GM23338 (cell line): ENCODE data around the gene USP20. TPM values are rescaled to one million over a fixed set of nuclear protein-coding genes. Genes with fewer than 3 reads are reported as not detected.

Source experiments
- ATAC-seq: fragments of 200-7000 bp; cut with Tn5 transposase; 3 replicates; pipeline ENCODE4 v1.9.1; 2020
- DNase-seq: peaks from one replicate; pipeline ENCODE4 v3.0.0-alpha.2; 2015; ENCODE audit warnings: low spot score
- H2AFZ ChIP-seq: fragments of 200-600 bp; sonication (generic); 2 replicates; pipeline ENCODE4 v1.8.0; 2016; ENCODE audit warnings: antibody characterized with exemption, mild to moderate bottlenecking, moderate library complexity
- H3F3A ChIP-seq: fragments of 200-600 bp; sonication (generic); replicated peaks from 2 replicates; pipeline ENCODE4 v1.8.0; 2017; ENCODE audit warnings: antibody characterized with exemption, mixed run types, low read depth
- H3K27ac ChIP-seq: fragments of 200-600 bp; sonication (generic); 2 replicates; pipeline ENCODE4 v1.6.1; 2016; ENCODE audit warnings: low read depth
- H3K27me3 ChIP-seq: fragments of 200-600 bp; sonication (generic); 2 replicates; pipeline ENCODE4 v1.8.0; 2016; ENCODE audit warnings: mild to moderate bottlenecking, mixed run types, moderate library complexity; ENCODE audit not compliant: insufficient read depth
- H3K36me3 ChIP-seq: fragments of 200-600 bp; sonication (generic); 2 replicates; pipeline ENCODE4 v1.8.0; 2016; ENCODE audit warnings: mild to moderate bottlenecking; ENCODE audit not compliant: insufficient read depth
- H3K4me1 ChIP-seq: fragments of 200-600 bp; sonication (generic); 2 replicates; pipeline ENCODE4 v1.8.0; 2016; ENCODE audit warnings: mild to moderate bottlenecking, moderate library complexity; ENCODE audit not compliant: insufficient read depth
- H3K4me2 ChIP-seq: fragments of 200-600 bp; sonication (generic); 2 replicates; pipeline ENCODE4 v1.7.1; 2017; ENCODE audit warnings: mixed run types
- H3K4me3 ChIP-seq: fragments of 200-600 bp; sonication (generic); 2 replicates; pipeline ENCODE4 v1.6.1; 2016; ENCODE audit warnings: mixed run types
- H3K79me2 ChIP-seq: fragments of 200-600 bp; sonication (generic); replicated peaks from 2 replicates; pipeline ENCODE4 v1.8.0; 2017; ENCODE audit warnings: mild to moderate bottlenecking; ENCODE audit not compliant: insufficient read depth
- H3K9me2 ChIP-seq: fragments of 200-600 bp; sonication (generic); 2 replicates; pipeline ENCODE4 v1.8.0; 2017; ENCODE audit not compliant: insufficient read depth
- H4K20me1 ChIP-seq: fragments of 200-600 bp; sonication (generic); replicated peaks from 2 replicates; pipeline ENCODE4 v1.8.0; 2017; ENCODE audit warnings: mild to moderate bottlenecking; ENCODE audit not compliant: insufficient read depth
- H3K27ac Mint-ChIP-seq: 2 replicates; pipeline ENCODE4 v1.8.0; 2020; ENCODE audit warnings: inconsistent platforms, mild to moderate bottlenecking, moderate library complexity, mixed read lengths
- H3K27me3 Mint-ChIP-seq: 3 replicates; pipeline ENCODE4 v1.8.0; 2022; ENCODE audit warnings: low read depth, mild to moderate bottlenecking, moderate library complexity, mixed read lengths, inconsistent platforms; ENCODE audit not compliant: insufficient read depth, poor library complexity
- H3K36me3 Mint-ChIP-seq: 3 replicates; pipeline ENCODE4 v1.8.0; 2021; ENCODE audit warnings: low read depth, mild to moderate bottlenecking, inconsistent platforms, moderate library complexity, mixed read lengths
- H3K4me1 Mint-ChIP-seq: 3 replicates; pipeline ENCODE4 v1.8.0; 2020; ENCODE audit warnings: mild to moderate bottlenecking, inconsistent platforms, mixed read lengths
- H3K4me3 Mint-ChIP-seq: 3 replicates; pipeline ENCODE4 v1.8.0; 2021; ENCODE audit warnings: moderate library complexity, mild to moderate bottlenecking, inconsistent platforms, mixed read lengths
- H3K9me3 Mint-ChIP-seq: 3 replicates; pipeline ENCODE4 v1.8.0; 2020; ENCODE audit warnings: moderate library complexity, mild to moderate bottlenecking, inconsistent platforms, mixed read lengths
- CREB1 ChIP-seq: fragments of 250-450 bp; sonication (Bioruptor Pico); IDR thresholded peaks from 2 replicates; pipeline ENCODE4 v1.5.0; 2020; ENCODE audit warnings: low read depth, mild to moderate bottlenecking, moderate library complexity
- CTCF ChIP-seq, 2 experiments: fragments of 200-600 bp in 1 of 2; sonication (generic) in 1 of 2; conservative IDR thresholded peaks; 2 replicates each; pipeline versions ENCODE4 v1.5.1 to v1.6.1; 2016 to 2017; ENCODE audit warnings: antibody characterized with exemption in 2 of 2, low read depth in 2 of 2, mild to moderate bottlenecking in 2 of 2, moderate library complexity in 1 of 2
- ETS1 ChIP-seq: IDR thresholded peaks from 2 replicates; pipeline ENCODE4 v1.6.1; 2016; ENCODE audit warnings: antibody characterized with exemption
- STAT1 ChIP-seq: IDR thresholded peaks from one replicate; pipeline ENCODE4 v1.6.1; 2016; ENCODE audit warnings: antibody characterized with exemption; ENCODE audit not compliant: unreplicated experiment
- ZNF114 ChIP-seq: fragments of 250-450 bp; sonication (Bioruptor Pico); IDR thresholded peaks from 2 replicates; pipeline ENCODE4 v1.5.0; 2020; ENCODE audit warnings: mild to moderate bottlenecking, moderate library complexity
- polyA plus RNA-seq: library from polyadenylated mRNA; unstranded; fragments of >200 nt; fragmentation: Nextera tagmentation; extraction: Ambion mirVana; gene quantifications from 2 replicates; pipeline ENCODE4 v1.2.1, GENCODE V29; 2016
- total RNA-seq: library from RNA; depleted of rRNA; stranded (reverse); fragments of >200 nt; shearing (Covaris generic); gene quantifications from 2 replicates; pipeline ENCODE4 v1.2.3, GENCODE V29; 2014
- TF ChIP-seq, protein P1 (sequence below): IDR thresholded peaks from one replicate; pipeline ENCODE4 v1.6.1; 2018; ENCODE audit warnings: antibody characterized with exemption; ENCODE audit not compliant: unreplicated experiment
- TF ChIP-seq, protein P2 (sequence below): fragments of 250-450 bp; sonication (Bioruptor Pico); IDR thresholded peaks from 2 replicates; pipeline ENCODE4 v1.5.0; 2020; ENCODE audit warnings: mild to moderate bottlenecking, moderate library complexity

The USP20 gene
- total and polyA plus RNA-seq, 2 experiments from 2014 or later: 10.4 to 13.0 TPM

DNA sequence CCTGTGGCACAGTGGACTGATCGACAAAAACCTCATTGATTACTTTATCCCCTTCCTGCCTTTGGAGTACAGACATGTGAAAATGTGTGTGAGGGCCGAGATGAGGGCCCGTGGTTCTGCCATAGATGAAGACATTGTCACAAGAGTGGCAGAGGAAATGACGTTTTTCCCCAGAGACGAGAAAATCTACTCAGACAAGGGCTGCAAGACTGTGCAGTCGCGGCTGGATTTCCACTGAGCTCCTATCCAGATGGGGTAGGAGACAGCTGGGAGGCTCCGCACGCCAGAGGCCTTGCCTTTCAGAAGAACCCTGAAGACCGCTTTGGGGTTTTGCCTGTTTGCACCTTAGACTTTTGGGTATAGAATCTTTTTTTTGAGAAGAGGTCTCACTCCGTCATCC lies 25.9 kb upstream of the USP20 start:
- Histone ChIP-seq H3K79me2 (peaks cover 18% of the 10 kb centered on the region), H3K36me3 (no peaks in the 10 kb centered on the region; the same call in 1 of the 2 replicates), H3K4me2 (no peak overlapping the region), H3K27me3 (no peaks in the 10 kb centered on the region), H2AFZ (no peak overlapping the region), H3K9me2 (no peaks in the 10 kb centered on the region), H4K20me1 (peaks cover 20% of the 10 kb centered on the region), H3K27ac (no peak overlapping the region), H3K4me1 (no peaks in the 10 kb centered on the region; the same call in 1 of the 2 replicates), H3K4me3 (no peak overlapping the region), H3F3A (peaks cover 18% of the 10 kb centered on the region; the same call in 1 of the 2 replicates)
- H3K36me3 Mint-ChIP-seq: peaks cover 62% of the 10 kb centered on the region
- H3K4me1 Mint-ChIP-seq: peaks cover under 1% of the 10 kb centered on the region; the same call in 1 of the 3 replicates
- no peak overlapping the region for H3K27ac Mint-ChIP-seq
- no peaks in the 10 kb centered on the region for H3K9me3 Mint-ChIP-seq
- ATAC-seq: no peak
- no peak for DNase-seq
- no peak overlapping the region for H3K4me3 Mint-ChIP-seq
- peaks cover 6% of the 10 kb centered on the region for H3K27me3 Mint-ChIP-seq
- TF ChIP-seq ZNF114: no peak
- TF ChIP-seq, protein P1, sequence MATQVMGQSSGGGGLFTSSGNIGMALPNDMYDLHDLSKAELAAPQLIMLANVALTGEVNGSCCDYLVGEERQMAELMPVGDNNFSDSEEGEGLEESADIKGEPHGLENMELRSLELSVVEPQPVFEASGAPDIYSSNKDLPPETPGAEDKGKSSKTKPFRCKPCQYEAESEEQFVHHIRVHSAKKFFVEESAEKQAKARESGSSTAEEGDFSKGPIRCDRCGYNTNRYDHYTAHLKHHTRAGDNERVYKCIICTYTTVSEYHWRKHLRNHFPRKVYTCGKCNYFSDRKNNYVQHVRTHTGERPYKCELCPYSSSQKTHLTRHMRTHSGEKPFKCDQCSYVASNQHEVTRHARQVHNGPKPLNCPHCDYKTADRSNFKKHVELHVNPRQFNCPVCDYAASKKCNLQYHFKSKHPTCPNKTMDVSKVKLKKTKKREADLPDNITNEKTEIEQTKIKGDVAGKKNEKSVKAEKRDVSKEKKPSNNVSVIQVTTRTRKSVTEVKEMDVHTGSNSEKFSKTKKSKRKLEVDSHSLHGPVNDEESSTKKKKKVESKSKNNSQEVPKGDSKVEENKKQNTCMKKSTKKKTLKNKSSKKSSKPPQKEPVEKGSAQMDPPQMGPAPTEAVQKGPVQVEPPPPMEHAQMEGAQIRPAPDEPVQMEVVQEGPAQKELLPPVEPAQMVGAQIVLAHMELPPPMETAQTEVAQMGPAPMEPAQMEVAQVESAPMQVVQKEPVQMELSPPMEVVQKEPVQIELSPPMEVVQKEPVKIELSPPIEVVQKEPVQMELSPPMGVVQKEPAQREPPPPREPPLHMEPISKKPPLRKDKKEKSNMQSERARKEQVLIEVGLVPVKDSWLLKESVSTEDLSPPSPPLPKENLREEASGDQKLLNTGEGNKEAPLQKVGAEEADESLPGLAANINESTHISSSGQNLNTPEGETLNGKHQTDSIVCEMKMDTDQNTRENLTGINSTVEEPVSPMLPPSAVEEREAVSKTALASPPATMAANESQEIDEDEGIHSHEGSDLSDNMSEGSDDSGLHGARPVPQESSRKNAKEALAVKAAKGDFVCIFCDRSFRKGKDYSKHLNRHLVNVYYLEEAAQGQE: no peak
- no peak for TF ChIP-seq ETS1
- TF ChIP-seq STAT1: no peak
- TF ChIP-seq, protein P2, sequence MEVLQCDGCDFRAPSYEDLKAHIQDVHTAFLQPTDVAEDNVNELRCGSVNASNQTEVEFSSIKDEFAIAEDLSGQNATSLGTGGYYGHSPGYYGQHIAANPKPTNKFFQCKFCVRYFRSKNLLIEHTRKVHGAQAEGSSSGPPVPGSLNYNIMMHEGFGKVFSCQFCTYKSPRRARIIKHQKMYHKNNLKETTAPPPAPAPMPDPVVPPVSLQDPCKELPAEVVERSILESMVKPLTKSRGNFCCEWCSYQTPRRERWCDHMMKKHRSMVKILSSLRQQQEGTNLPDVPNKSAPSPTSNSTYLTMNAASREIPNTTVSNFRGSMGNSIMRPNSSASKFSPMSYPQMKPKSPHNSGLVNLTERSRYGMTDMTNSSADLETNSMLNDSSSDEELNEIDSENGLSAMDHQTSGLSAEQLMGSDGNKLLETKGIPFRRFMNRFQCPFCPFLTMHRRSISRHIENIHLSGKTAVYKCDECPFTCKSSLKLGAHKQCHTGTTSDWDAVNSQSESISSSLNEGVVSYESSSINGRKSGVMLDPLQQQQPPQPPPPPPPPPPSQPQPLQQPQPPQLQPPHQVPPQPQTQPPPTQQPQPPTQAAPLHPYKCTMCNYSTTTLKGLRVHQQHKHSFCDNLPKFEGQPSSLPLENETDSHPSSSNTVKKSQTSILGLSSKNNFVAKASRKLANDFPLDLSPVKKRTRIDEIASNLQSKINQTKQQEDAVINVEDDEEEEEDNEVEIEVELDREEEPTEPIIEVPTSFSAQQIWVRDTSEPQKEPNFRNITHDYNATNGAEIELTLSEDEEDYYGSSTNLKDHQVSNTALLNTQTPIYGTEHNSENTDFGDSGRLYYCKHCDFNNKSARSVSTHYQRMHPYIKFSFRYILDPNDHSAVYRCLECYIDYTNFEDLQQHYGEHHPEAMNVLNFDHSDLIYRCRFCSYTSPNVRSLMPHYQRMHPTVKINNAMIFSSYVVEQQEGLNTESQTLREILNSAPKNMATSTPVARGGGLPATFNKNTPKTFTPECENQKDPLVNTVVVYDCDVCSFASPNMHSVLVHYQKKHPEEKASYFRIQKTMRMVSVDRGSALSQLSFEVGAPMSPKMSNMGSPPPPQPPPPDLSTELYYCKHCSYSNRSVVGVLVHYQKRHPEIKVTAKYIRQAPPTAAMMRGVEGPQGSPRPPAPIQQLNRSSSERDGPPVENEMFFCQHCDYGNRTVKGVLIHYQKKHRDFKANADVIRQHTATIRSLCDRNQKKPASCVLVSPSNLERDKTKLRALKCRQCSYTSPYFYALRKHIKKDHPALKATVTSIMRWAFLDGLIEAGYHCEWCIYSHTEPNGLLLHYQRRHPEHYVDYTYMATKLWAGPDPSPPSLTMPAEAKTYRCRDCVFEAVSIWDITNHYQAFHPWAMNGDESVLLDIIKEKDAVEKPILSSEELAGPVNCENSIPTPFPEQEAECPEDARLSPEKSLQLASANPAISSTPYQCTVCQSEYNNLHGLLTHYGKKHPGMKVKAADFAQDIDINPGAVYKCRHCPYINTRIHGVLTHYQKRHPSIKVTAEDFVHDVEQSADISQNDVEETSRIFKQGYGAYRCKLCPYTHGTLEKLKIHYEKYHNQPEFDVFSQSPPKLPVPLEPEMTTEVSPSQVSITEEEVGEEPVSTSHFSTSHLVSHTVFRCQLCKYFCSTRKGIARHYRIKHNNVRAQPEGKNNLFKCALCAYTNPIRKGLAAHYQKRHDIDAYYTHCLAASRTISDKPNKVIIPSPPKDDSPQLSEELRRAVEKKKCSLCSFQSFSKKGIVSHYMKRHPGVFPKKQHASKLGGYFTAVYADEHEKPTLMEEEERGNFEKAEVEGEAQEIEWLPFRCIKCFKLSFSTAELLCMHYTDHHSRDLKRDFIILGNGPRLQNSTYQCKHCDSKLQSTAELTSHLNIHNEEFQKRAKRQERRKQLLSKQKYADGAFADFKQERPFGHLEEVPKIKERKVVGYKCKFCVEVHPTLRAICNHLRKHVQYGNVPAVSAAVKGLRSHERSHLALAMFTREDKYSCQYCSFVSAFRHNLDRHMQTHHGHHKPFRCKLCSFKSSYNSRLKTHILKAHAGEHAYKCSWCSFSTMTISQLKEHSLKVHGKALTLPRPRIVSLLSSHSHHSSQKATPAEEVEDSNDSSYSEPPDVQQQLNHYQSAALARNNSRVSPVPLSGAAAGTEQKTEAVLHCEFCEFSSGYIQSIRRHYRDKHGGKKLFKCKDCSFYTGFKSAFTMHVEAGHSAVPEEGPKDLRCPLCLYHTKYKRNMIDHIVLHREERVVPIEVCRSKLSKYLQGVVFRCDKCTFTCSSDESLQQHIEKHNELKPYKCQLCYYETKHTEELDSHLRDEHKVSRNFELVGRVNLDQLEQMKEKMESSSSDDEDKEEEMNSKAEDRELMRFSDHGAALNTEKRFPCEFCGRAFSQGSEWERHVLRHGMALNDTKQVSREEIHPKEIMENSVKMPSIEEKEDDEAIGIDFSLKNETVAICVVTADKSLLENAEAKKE (CRISPR knock-in tag): no peak
- TF ChIP-seq CREB1: no peak
- no peak for TF ChIP-seq CTCF (conservative IDR thresholded peaks at IDR 0.05; ENCODE audit: low read depth in 2 of 2)
